ENCODE data around the gene RBM15.

GRCh38 chr1:110385369-110385768 is 46.2 kb downstream of the RBM15 start:
- TF ChIP-seq CTCF (IDR thresholded peaks at IDR 0.05; ENCODE audit: borderline replicate concordance, extremely low read depth, low read length, poor library complexity, severe bottlenecking) (no peak), EZH2 (IDR thresholded peaks at IDR 0.05; ENCODE audit: borderline replicate concordance, low read depth, low read length, severe bottlenecking) (no peak)

All from DND-41 (cell line).